Measurements from ENCODE around the gene GTF2F2. TPM values are rescaled to one million over a fixed set of nuclear protein-coding genes. Genes with fewer than 3 reads are reported as not detected.

Gene GTF2F2
- total RNA-seq, 2 experiments from 2014 or later, result 20.1 to 25.1 TPM

- POLR2A ChIA-PET, result interaction anchor here (0.6 to 1.1 kb wide), 2 partner anchors 69 to 1784 kb away, joined by 3 read pairs; no protein-coding TSS in a partner anchor
- no peak overlapping the region for H3K4me2 ChIP-seq (ENCODE audit: low read length)
These were observed 42.5 kb downstream of the GTF2F2 start for GRCh38 chr13:45162821-45163220.

GRCh38 chr13:45166858-45167257, 46.5 kb downstream of the GTF2F2 start:
- no peak for DNase-seq (ENCODE audit: low spot score)
- ChIA-PET CTCF (ENCODE audit: unreplicated experiment) (no interaction called here), POLR2A (interaction anchor here (0.5 to 1.0 kb wide), 5 partner anchors 9 to 186 kb away, joined by 3 to 4 read pairs (median 3); no protein-coding TSS in a partner anchor)
- Histone ChIP-seq H3K9me3 (ENCODE audit: low read length) (no peaks in the 10 kb centered on the region), H3K4me3 (ENCODE audit: low read depth, low read length, poor library complexity, severe bottlenecking) (no peak overlapping the region), H4K20me1 (ENCODE audit: insufficient read depth, low read length) (no peaks in the 10 kb centered on the region), H3K4me2 (ENCODE audit: low read length) (no peak overlapping the region), H3K9me2 (ENCODE audit: insufficient read depth, low read length) (no peaks in the 10 kb centered on the region), H3K27ac (ENCODE audit: low read depth, low read length, poor library complexity, severe bottlenecking) (no peak overlapping the region), H3K36me3 (ENCODE audit: insufficient read depth, low read length) (peaks cover 27% of the 10 kb centered on the region), H2AFZ (ENCODE audit: low read length) (no peak overlapping the region), H3K4me1 (ENCODE audit: insufficient read depth, low read length, poor library complexity, severe bottlenecking) (no peaks in the 10 kb centered on the region), H3K79me2 (ENCODE audit: insufficient read depth, low read depth, low read length) (no peaks in the 10 kb centered on the region)
- no peak for TF ChIP-seq EZH2phosphoT487 (IDR thresholded peaks at IDR 0.05; ENCODE audit: borderline replicate concordance, low read depth, low read length)
- no peak for TF ChIP-seq CTCF (conservative IDR thresholded peaks at IDR 0.05; ENCODE audit: low read length)
- intact Hi-C loops (cut with micrococcal nuclease; ENCODE audit: unreplicated experiment), result no loop called here
- no TSS peak for BruUV-seq (replicated peaks)

More at GRCh38 chr13:45162821-45163220, 42.5 kb downstream of the GTF2F2 start:
- H2AFZ ChIP-seq (ENCODE audit: low read length), result no peak overlapping the region
- DNase-seq (ENCODE audit: low spot score), result no peak
- no peaks in the 10 kb centered on the region for H3K79me2 ChIP-seq (ENCODE audit: insufficient read depth, low read depth, low read length)
- intact Hi-C loops (cut with micrococcal nuclease; ENCODE audit: unreplicated experiment), result no loop called here
- H3K4me3 ChIP-seq (ENCODE audit: low read depth, low read length, poor library complexity, severe bottlenecking), result no peak overlapping the region
- H3K9me2 ChIP-seq (ENCODE audit: insufficient read depth, low read length), result no peaks in the 10 kb centered on the region
- BruUV-seq (replicated peaks), result no TSS peak
- CTCF ChIA-PET (ENCODE audit: unreplicated experiment), result no interaction called here
- no peaks in the 10 kb centered on the region for H3K9me3 ChIP-seq (ENCODE audit: low read length)
- H4K20me1 ChIP-seq (ENCODE audit: insufficient read depth, low read length), result no peaks in the 10 kb centered on the region
- peaks cover 44% of the 10 kb centered on the region for H3K36me3 ChIP-seq (ENCODE audit: insufficient read depth, low read length)
- TF ChIP-seq CTCF (conservative IDR thresholded peaks at IDR 0.05; ENCODE audit: low read length) (no peak), EZH2phosphoT487 (IDR thresholded peaks at IDR 0.05; ENCODE audit: borderline replicate concordance, low read depth, low read length) (no peak)
- H3K4me1 ChIP-seq (ENCODE audit: insufficient read depth, low read length, poor library complexity, severe bottlenecking), result no peaks in the 10 kb centered on the region
- no peak overlapping the region for H3K27ac ChIP-seq (ENCODE audit: low read depth, low read length, poor library complexity, severe bottlenecking)

GRCh38 chr13:45167611-45168554, 47.6 kb downstream of the GTF2F2 start:
- intact Hi-C loops (cut with micrococcal nuclease; ENCODE audit: unreplicated experiment), result no loop called here
- Histone ChIP-seq H2AFZ (ENCODE audit: low read length) (no peak overlapping the region), H4K20me1 (ENCODE audit: insufficient read depth, low read length) (no peaks in the 10 kb centered on the region), H3K36me3 (ENCODE audit: insufficient read depth, low read length) (peaks cover 29% of the 10 kb centered on the region), H3K27ac (ENCODE audit: low read depth, low read length, poor library complexity, severe bottlenecking) (no peak overlapping the region), H3K4me2 (ENCODE audit: low read length) (no peak overlapping the region), H3K9me3 (ENCODE audit: low read length) (no peaks in the 10 kb centered on the region), H3K79me2 (ENCODE audit: insufficient read depth, low read depth, low read length) (no peaks in the 10 kb centered on the region), H3K4me1 (ENCODE audit: insufficient read depth, low read length, poor library complexity, severe bottlenecking) (no peaks in the 10 kb centered on the region), H3K9me2 (ENCODE audit: insufficient read depth, low read length) (no peaks in the 10 kb centered on the region), H3K4me3 (ENCODE audit: low read depth, low read length, poor library complexity, severe bottlenecking) (no peak overlapping the region)
- no TSS peak for BruUV-seq (replicated peaks)
- CTCF ChIA-PET (ENCODE audit: unreplicated experiment), result no interaction called here
- DNase-seq (ENCODE audit: low spot score), result no peak
- POLR2A ChIA-PET, result interaction anchor here (0.5 to 0.7 kb wide), 4 partner anchors 17 to 356 kb away, joined by 3 to 4 read pairs (median 4); no protein-coding TSS in a partner anchor
- TF ChIP-seq CTCF (conservative IDR thresholded peaks at IDR 0.05; ENCODE audit: low read length) (no peak), EZH2phosphoT487 (IDR thresholded peaks at IDR 0.05; ENCODE audit: borderline replicate concordance, low read depth, low read length) (no peak)
